Esophagus muscularis mucosa (tissue), 4 donors: ENCODE measurements around the gene RNASEL.

Experiments
- EP300 ChIP-seq: sonication (generic); formaldehyde crosslinking; IDR thresholded peaks from one replicate; pipeline ENCODE4 v1.6.1; 2017; ENCODE audit warnings: antibody characterized with exemption
- POLR2A ChIP-seq: fragments of 450-650 bp; IDR thresholded peaks from one replicate; pipeline ENCODE4 v1.6.1; 2017; ENCODE audit warnings: antibody characterized with exemption, moderate library complexity, mild to moderate bottlenecking, low read depth
- POLR2AphosphoS5 ChIP-seq, 2 donors: sonication (generic); formaldehyde crosslinking; IDR thresholded peaks; one replicate each; pipeline ENCODE4 v1.6.1; 2017; ENCODE audit warnings: antibody characterized with exemption in 2 of 2
- TF ChIP-seq, protein P1 (sequence below), 3 experiments: fragments of 200-600 bp in 2 of 3; fragments of 450-650 bp in 1 of 3; sonication (generic) in 2 of 3; IDR thresholded peaks; one replicate each; pipeline ENCODE4 v1.5.1; 2017 to 2019; ENCODE audit warnings: antibody characterized with exemption in 3 of 3, mild to moderate bottlenecking in 2 of 3, moderate library complexity in 1 of 3

DNA sequence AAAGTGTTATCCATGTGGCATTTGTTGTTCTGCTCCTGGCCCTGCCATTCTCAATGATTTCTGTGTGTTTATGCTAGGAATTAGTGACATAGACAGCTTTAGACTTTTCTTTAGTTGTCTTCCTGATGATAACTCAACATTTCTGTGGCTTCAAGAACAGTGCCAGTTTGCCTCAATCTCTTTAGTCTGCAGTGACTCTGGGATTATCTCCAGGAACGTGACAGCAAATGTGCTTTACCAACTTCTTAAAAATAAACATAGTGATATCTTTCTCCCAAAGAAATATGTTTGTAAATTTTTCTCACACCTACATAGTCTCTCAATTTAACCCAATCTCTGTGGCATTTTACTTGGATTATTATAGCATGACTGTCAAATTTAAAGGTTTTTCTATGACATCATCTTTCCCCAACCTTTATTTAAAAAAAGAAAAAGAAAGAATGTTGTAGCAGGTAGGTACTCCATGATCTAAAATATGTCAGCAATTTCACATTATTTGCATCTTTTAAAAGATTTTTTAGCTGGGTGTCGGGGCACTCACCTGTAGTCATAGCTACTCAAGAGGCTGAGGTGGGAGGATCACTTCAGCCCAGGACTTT is 24.6 kb downstream of the RNASEL start:
- TF ChIP-seq, protein P1, sequence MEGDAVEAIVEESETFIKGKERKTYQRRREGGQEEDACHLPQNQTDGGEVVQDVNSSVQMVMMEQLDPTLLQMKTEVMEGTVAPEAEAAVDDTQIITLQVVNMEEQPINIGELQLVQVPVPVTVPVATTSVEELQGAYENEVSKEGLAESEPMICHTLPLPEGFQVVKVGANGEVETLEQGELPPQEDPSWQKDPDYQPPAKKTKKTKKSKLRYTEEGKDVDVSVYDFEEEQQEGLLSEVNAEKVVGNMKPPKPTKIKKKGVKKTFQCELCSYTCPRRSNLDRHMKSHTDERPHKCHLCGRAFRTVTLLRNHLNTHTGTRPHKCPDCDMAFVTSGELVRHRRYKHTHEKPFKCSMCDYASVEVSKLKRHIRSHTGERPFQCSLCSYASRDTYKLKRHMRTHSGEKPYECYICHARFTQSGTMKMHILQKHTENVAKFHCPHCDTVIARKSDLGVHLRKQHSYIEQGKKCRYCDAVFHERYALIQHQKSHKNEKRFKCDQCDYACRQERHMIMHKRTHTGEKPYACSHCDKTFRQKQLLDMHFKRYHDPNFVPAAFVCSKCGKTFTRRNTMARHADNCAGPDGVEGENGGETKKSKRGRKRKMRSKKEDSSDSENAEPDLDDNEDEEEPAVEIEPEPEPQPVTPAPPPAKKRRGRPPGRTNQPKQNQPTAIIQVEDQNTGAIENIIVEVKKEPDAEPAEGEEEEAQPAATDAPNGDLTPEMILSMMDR (IDR thresholded peaks at IDR 0.05), result no peak
- TF ChIP-seq EP300 (no peak), POLR2A (no peak), POLR2AphosphoS5 (IDR thresholded peaks at IDR 0.05) (no peak)
